Measurements from ENCODE around the gene CD83.

DNA sequence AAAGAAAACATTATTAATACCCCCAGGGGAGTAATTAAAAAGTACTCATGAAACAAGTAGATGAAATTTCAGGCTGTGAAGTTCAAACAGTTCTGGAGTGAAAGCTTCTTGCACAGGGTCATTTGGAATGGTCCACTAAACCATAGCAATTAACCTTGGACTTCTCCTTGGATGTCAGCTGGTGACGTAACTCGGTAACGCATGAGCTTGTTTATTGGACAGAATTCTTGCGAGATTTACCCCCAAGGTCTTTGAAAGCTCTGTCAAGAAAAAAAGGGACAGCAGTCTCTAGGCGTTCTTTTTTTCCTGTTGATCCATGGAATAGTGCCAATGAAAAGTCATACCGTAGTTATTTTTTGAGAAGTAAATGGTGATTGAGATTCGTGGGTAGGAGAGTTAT lies 2.2 kb downstream of the CD83 start:
- TF ChIP-seq, protein P1, sequence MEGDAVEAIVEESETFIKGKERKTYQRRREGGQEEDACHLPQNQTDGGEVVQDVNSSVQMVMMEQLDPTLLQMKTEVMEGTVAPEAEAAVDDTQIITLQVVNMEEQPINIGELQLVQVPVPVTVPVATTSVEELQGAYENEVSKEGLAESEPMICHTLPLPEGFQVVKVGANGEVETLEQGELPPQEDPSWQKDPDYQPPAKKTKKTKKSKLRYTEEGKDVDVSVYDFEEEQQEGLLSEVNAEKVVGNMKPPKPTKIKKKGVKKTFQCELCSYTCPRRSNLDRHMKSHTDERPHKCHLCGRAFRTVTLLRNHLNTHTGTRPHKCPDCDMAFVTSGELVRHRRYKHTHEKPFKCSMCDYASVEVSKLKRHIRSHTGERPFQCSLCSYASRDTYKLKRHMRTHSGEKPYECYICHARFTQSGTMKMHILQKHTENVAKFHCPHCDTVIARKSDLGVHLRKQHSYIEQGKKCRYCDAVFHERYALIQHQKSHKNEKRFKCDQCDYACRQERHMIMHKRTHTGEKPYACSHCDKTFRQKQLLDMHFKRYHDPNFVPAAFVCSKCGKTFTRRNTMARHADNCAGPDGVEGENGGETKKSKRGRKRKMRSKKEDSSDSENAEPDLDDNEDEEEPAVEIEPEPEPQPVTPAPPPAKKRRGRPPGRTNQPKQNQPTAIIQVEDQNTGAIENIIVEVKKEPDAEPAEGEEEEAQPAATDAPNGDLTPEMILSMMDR (IDR thresholded peaks at IDR 0.05; ENCODE audit: low read depth, low read length, missing input control), result no peak
- TF ChIP-seq TAF1 (conservative IDR thresholded peaks at IDR 0.05) (no peak), HNF4A (conservative IDR thresholded peaks at IDR 0.05) (no peak), SP1 (IDR thresholded peaks at IDR 0.05) (no peak), GABPA (IDR thresholded peaks at IDR 0.05 in 1 of 2, conservative IDR thresholded peaks at IDR 0.05 in 1 of 2) (no peak), RXRA (IDR thresholded peaks at IDR 0.05) (no peak), ZBTB33 (IDR thresholded peaks at IDR 0.05) (no peak)
- TF ChIP-seq, protein P2, sequence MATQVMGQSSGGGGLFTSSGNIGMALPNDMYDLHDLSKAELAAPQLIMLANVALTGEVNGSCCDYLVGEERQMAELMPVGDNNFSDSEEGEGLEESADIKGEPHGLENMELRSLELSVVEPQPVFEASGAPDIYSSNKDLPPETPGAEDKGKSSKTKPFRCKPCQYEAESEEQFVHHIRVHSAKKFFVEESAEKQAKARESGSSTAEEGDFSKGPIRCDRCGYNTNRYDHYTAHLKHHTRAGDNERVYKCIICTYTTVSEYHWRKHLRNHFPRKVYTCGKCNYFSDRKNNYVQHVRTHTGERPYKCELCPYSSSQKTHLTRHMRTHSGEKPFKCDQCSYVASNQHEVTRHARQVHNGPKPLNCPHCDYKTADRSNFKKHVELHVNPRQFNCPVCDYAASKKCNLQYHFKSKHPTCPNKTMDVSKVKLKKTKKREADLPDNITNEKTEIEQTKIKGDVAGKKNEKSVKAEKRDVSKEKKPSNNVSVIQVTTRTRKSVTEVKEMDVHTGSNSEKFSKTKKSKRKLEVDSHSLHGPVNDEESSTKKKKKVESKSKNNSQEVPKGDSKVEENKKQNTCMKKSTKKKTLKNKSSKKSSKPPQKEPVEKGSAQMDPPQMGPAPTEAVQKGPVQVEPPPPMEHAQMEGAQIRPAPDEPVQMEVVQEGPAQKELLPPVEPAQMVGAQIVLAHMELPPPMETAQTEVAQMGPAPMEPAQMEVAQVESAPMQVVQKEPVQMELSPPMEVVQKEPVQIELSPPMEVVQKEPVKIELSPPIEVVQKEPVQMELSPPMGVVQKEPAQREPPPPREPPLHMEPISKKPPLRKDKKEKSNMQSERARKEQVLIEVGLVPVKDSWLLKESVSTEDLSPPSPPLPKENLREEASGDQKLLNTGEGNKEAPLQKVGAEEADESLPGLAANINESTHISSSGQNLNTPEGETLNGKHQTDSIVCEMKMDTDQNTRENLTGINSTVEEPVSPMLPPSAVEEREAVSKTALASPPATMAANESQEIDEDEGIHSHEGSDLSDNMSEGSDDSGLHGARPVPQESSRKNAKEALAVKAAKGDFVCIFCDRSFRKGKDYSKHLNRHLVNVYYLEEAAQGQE (IDR thresholded peaks at IDR 0.05), result no peak

Data from liver (tissue), 3 donors.